Middle frontal gyrus (tissue), 1 donor: Measurements from ENCODE around the gene MSH3.
"Not testable (repeated sequence)": the region's sequence is repeated elsewhere in the genome, so short reads cannot be mapped to it uniquely, and the experiment has no call there.

Experiments used
- DNase-seq: peaks from one replicate; pipeline ENCODE4 v3.0.0-alpha.2; 2015; ENCODE audit warnings: low spot score; ENCODE audit errors: extremely low spot score

The MSH3 gene

DNA sequence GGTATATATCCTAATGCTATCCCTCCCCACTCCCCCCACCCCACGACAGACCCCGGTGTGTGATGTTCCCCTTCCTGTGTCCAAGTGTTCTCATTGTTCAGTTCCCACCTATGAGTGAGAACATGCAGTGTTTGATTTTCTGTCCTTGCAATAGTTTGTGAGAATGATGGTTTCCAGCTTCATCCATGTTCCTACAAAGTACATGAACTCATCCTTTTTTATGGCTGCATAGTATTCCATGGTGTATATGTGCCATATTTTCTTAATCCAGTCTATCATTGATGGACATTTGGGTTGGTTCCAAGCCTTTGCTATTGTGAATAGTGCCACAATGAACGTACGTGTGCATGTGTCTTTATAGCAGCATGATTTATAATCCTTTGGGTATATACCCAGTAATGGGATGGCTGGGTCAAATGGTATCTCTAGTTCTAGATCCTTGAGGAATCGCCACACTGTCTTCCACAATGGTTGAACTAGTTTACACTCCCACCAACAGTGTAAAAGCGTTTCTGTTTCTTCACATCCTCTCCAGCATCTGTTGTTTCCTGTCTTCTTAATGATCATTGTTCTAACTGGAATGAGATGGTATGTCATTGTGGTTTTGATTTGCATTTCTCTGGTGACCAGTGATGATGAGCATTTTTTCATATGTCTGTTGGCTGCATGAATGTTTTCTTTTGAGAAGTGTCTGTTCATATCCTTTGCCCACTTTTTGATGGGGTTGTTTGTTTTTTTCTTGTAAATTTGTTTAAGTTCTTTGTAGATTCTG is 186.8 kb downstream of the MSH3 start:
- DNase-seq, result not testable (repeated sequence)

DNA sequence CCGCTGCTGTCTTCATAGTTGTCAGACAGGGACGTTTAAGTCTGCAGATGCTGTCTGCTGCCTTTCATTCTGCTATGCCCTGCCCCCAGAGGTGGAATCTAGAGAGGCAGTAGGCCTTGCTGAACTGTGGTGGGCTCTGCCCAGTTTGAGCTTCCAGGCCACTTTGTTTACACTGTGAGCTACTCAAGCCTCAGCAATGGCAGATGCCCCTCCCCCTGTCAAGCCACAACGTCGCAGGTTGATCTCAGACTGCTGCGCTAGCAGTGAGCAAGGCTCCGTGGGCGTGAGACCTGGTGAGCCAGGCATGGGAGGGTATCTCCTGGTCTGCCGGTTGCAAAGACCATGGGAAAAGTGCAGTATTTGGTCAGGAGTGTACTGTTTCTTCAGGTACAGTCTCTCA is 192.0 kb downstream of the MSH3 start:
- DNase-seq, result not testable (repeated sequence)

DNA sequence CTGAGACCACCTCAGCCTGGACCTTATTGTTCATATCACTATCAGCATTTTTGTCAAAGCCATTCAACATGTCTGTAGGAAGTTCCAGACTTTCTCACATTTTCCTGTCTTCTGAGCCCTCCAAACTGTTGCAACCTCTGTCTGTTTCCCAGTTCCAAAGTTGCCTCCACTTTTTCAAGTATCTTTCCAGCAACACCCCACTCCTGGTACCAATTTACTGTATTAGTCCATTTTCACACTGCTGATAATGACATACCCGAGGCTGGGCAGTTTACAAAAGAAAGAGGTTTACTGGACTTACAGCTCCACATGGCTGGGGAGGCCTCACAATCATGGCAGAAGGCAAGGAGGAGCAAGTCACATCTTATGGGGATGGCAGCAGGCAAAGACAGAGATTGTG is 195.7 kb downstream of the MSH3 start:
- DNase-seq, result not testable (repeated sequence)

DNA sequence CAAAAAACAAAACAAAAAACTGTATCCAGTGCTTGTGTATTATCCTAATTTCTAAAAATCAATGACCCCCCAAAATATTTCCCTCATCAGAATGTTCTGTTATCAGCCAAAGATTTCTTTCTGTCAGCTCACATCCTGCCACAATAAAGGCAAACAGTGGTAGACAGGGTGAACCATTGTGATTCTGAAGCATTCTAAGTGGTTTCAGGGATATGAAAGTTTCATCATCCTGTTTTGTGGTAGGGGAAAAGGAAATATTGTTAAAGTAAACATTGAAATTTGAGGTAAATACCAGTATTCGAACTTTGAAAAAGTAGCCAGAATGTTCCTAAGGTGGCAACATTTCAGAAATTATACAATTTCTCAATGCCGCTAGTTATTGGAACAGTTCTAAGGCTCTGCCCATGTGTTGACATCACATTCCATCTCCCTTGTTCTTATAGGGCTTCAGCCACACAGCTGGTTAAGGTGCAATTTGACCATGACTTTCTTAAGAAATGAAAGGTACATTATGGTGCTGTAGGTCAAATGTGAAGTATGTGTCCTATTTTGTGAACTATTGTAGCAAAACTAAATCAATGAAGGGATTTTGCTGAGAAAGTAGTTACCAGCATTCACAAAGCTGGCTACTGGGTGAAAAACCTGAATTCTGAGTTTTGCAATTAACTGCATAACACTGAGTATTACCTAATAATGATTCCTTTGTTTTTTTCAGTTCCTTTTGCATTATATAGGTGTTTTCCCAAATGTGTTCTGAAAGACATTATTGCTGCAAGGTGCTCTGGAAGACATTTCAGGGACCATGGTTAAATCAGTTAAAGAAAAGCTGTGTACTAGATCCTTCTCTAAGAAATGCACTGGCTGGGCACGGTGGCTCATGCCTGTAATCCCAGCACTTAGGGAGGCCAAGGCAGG is 198.1 kb downstream of the MSH3 start:
- DNase-seq, result no peak

DNA sequence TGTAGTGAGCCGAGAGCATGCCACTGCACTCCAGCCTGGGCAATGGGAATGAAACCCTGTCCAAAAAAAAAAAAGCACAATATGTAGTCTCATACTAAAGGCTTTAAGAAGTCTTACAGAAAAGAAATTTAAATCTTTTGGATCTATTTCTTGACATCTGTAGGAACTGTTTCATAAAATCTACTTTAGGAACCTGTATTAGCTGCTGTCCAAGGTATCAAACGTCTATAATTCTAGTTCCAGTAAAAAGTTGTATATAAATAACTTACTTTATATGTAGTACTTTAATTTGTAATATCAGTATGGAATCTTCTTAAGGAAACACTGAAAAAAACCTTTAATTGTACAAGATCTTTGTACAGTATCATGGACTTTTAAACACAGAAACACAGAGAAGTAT is 199.0 kb downstream of the MSH3 start:
- DNase-seq, result no peak

DNA sequence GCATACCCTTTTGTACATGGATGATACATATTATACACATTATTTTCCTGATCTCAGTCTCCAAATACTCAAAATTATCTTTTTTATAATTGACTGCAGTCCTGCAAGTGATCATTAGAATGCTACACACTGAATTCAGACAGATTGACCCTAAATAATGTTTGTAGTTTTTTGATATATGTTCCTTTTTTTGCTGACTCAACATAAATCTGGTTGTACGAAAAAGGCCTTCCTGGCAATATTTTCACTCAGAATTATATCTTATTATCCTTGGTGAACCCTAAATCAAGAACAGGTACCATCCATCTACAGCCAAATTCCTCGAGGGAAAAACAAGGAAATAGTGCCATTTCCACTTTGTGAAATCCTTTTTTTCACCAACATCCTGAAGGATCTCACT is 200.1 kb downstream of the MSH3 start:
- DNase-seq, result no peak

DNA sequence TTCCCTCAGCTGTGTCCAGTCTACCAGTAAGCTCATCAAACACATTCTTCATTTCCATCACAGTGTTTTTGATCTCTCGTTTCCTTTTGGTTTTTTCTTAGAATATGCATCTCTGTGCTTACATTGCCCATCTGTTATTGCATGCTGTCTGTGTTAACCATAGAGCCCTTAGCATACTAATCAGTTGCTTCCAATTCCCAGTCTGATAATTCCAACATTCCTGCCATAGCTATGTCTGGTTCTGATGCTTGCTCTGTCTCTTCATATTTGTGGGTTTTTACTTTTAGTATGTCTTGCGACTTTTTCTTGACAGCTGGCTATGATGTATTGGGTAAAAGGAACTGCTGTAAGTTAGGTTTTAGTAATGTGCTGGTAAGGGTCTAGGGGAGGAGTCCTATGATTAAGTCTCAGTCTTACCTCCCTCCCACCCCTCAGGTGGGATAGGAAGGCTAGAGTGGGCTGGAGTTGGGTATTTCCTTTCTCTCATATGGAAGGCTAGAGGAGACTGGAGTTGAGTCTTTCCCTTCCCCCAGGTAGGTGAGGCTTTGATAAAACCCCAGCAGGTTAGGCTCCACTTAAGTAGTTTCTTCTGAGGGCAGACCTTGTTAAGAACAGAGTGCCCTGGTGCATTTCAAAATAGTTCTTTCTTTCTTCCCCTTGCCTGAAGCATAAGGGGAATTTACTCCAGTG is 206.6 kb downstream of the MSH3 start:
- DNase-seq, result no peak

DNA sequence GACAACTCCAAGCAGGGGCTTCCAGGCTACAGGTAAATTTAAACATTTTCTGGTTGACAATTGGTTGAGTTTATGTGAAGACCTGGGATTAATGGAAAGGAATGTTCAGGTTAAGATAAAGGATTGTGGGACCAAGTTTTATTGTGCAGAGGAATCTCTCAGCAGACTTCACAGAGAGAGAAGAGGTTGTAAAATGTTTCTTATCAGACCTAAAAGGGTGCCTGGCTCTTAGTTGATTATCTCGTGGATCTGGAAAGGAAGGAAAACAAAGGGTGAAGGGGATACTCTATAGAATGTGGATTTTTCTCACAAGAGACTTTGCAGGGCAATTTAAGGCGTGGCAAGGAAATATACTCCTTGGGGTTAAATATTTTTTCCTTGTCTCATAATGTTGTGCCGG is 209.3 kb downstream of the MSH3 start:
- DNase-seq, result no peak

DNA sequence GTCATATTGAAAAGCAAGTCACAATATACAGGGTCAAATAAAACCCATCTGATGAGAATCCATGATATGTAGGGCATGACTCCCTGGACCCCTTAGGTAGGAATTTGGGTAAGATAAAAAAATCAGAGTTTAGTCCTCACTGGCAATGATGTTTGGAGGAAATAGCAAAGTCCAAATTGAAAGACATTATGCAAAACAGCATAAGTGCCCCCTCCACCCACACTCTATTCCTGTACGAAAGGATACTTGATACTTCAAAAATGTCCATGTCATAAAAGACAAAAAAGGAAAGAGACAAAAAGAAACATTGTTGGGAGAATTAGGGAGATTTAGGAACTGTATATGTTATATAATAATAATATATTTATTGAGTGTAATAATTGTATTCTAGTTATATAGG is 209.7 kb downstream of the MSH3 start:
- no peak for DNase-seq

DNA sequence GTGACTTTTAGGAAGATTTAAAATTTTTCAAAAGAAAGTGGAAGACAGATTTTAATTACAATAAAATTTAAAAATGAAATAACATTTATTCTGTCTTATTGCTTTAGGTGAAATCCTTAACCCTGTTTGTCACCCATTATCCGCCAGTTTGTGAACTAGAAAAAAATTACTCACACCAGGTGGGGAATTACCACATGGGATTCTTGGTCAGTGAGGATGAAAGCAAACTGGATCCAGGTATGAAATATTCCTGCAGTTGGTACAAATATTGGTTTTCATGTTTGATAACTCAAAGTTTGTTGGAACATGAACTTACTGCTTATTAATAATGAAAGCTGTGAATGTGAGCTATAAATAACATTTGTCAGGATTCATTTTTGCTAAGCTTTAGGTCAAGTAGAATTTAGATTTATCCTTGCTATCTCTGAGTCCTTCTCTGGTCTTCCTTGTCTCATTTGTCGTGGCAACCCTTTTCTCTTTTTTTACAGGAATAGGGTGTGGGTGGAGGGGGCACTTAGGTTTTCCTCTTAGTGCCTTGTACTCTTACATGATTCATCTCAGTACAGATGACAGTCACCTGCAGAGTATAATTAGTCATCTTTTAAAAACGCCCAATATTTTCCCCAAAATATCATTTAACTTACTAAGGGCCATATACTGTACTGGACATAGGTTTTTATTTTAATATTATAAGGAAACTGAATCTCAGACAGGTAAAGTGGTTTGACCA is 210.4 kb downstream of the MSH3 start:
- DNase-seq, result no peak

DNA sequence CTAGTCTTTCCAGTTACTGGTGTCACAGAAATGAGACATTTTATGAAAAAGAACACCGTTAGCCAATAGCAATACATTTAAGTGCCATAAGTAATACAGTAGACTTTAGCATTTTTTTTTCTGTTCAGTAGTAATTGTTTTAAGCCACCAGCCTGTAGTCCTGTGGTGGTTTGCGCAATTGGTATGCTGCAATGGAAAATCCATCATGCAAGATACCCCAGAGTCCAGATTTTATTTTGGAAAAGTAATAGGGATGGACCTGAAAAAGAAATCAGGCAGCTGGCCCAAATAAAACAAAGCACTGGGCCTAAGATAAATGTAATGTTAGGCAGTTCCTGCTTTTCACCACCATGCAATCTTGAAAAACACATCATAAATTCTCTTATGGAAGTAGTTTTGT is 211.1 kb downstream of the MSH3 start:
- DNase-seq, result no peak

DNA sequence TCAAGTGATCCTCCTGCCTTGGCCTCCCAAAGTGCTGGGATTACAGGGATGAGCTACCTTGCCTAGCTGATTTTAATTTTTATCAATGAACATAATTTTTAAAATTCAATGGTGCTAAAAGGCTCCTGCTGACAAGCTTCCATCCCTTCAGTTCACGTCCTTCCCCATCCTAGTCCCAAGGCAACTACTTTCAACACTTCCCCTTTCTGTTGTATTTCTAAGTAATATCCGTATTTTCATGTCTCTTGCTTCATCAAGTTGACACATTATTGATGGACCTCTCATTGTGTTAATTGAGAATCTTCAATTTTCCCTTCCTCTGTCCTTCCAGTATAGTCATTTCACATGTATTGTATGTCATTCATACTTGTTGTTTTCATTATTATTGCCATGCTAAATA is 211.9 kb downstream of the MSH3 start:
- DNase-seq, result no peak

DNA sequence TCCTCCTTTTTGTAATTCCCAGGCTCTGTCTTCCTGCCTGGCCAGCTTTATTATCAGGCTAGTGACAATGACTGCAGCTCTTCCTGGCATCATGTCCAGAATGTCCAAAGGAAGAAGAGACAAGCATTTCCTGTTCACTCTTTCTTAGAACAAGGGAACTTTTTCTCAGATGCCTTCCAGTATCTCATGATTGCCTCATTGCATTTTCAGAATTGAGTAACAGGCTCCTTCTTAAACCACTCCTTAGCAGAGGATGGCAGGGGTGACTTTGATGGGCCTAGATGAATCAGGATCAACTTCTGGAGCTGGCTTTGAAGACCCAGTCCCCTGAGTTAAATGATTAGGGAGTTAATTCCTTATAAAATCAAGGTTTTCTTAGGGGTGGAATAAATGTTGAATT is 212.8 kb downstream of the MSH3 start:
- DNase-seq, result no peak

DNA sequence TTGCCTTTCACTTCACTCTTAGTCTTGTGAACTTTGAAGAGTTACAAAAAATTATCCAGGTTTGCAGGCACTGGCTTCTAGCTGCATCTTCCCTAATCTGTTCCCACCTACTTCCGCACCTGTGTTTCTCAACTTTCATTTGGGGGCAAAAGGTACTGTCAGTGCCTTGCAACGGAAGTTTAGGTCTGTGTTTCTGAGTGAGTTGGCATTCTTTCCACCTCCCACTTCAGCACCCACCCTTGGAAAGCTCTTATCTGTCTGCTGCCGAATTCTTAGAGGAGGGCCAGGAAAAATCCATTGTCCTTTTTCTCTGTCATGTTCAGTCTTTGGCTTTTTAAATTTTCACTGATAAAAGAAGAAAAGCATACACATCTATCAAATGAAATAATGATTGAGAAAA is 216.0 kb downstream of the MSH3 start:
- no peak for DNase-seq

DNA sequence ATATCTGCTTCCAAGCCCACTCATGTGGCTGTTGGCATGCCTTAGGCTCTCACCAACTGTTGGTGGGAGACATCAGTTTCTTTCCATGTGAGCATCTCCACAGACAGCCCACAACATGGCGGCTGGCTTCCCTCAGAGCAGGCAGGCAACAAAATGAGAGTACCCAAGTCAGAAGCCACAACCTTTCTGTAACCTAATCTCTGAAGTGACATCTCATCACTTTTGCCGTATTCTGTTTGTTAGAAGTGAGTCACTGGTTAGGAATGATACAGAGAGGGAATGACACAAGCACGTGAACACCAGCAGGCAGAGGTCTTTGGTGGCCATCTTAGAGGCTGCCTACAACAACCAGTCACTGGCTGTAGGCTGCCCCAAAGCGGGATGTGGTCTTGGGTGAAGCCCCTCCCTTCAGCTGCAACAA is 217.1 kb downstream of the MSH3 start:
- DNase-seq, result no peak

DNA sequence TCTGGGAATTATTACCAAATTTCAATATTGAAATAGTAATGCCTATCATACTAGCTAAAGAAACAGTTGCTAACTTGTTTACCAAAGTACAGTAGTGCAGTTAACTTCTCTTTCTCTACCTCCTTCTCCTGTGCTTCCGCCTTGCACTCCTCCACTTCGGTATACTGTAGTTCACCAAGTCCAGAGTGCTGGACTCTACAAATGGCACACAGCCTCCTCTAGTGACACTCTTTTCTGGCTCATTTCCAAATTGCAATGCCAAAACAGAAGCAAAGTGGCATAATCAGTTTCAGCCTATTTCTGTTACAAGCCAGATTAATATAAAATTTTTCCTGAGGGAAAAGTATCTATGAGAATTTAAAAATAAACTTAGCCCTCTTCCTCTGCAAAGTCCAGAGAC is 219.7 kb downstream of the MSH3 start:
- DNase-seq, result no peak

DNA sequence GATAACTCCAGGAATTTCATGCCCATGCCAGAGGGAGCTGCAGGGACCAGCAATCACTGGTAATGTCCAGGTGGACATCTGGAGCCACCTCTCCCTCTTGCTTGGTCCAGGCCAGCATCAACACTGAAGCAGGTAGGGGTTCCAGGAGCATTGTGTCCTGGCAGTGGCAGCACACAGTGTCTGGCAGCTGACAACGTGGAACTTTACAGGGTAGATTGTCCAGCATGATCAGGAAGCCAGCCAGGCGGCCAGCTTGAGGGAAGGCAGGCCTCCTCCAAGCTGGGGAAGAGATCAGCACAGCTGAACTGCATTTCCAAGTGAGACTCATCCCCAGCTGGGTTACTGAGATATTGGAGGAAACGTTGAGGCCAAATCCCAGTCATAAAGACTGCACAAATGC is 223.1 kb downstream of the MSH3 start:
- no peak for DNase-seq

DNA sequence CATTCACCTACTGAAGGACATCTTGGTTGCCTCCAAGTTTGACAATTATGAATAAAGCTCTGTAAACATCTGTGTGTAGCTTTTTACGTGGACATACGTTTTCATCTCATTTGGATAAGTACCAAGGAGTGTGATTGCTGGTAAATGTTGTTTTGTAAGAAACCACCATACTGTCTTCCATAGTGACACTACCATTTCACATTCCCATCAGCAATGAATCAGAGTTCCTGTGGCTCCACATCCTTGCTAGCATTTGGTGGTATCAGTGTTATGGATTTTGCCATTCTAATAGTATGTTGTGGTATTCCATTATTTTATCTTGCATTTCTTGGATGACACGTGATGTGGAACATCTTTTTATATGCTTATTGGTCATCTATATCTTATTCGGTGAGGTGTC is 227.3 kb downstream of the MSH3 start:
- no peak for DNase-seq

DNA sequence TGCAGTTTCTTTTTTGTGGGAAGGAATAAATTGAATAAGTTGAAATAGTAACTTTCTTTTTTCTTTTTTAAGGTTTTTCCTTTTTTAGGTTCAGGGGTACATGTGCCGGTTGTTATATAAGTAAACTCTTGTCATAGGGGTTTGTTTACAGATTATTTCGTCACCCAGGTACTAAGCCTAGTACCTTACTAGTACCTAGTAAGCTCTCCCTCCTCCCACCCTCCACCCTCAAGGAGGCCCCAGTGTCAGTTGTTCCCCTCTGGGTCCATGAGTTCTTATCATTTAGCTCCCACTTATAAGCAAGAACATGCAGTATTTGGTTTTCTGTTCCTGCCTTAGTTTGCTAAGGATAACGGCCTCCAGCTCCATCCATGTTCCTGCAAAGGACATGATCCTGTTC is 228.9 kb downstream of the MSH3 start:
- DNase-seq, result not testable (repeated sequence)

DNA sequence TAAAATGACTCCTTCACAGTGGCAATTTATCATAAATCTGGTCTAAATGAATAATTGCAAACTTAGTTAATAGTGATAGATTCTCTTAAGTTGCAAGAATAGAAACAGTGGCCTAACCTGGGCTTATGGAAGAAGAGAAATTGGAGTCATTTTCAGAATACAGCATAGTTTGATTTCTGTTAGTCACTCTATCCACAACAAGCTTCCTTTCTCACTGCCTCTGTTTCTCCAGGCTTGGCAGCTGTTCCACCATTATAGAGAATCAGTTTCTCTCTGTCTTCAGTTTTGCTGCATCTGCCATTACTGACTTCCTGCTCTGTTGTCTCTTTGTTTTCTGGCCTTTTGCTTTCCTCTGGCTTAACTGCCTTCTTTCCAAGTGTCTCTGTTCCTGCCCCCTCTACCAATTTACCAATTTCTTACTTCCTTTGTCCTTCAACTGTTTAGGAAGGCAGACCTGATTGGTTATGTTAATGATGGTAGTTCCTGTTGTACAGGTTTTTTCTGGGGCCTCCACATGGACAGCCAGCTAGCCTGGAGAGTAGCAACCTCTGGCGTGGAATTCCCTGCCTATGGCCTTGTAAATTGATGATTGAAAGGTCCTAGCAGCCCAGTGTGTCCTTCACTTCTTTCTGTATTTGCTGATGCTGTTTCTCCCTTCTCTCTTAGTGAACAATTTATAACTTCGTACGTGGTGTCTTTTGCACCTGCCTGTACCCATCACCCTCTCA is 229.8 kb downstream of the MSH3 start:
- no peak for DNase-seq

DNA sequence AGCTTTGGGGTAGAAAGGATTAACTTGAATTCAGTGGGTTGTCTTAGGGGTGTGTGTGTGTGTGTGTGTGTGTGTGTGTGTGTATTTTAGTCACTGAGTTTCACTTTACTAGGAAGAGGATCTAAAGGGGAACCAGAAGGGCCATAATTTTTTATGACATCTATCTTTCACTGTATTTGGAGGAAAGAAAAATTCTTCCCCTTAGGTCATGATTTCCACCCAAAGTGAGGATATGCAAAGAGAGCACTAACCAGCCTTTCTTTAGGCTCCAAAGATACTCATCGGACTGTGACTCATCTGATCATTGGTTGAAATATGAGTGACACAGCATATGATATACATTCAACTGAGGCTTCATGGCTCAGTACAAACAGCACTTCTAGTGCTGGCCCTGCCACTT is 230.5 kb downstream of the MSH3 start:
- no peak for DNase-seq
